Lung (tissue), 12 donors: ENCODE results near the gene C19orf67. TPM values are rescaled to one million over a fixed set of nuclear protein-coding genes. Genes with fewer than 3 reads are reported as not detected.
"Not testable (repeated sequence)": the region's sequence is repeated elsewhere in the genome, so short reads cannot be mapped to it uniquely, and the experiment has no call there.

ENCODE experiments used
- ATAC-seq: fragments of 200-7000 bp; cut with Tn5 transposase; one replicate; pipeline ENCODE4 v1.9.1; 2020; ENCODE audit warnings: moderate number of reproducible peaks; ENCODE audit not compliant: insufficient read depth, low FRiP score
- DNase-seq, 3 donors: peaks; one replicate each; pipeline ENCODE4 v3.0.0-alpha.2; 2013 to 2017
- H3K27ac ChIP-seq, 2 donors: one replicate each; pipeline ENCODE4 v1.5.1; 2013; ENCODE audit warnings: mild to moderate bottlenecking in 2 of 2, moderate library complexity in 2 of 2, control low read depth in 1 of 2, inconsistent platforms in 1 of 2, low read depth in 1 of 2, low read length in 1 of 2
- H3K27me3 ChIP-seq, 3 donors: one replicate each; pipeline ENCODE4 v1.5.1; 2013; ENCODE audit warnings: low read length in 2 of 3; ENCODE audit not compliant: control insufficient read depth in 3 of 3, insufficient read depth in 3 of 3
- H3K36me3 ChIP-seq, 4 donors: one replicate each; pipeline ENCODE4 v1.5.1; 2013; ENCODE audit warnings: low read length in 4 of 4, mild to moderate bottlenecking in 1 of 4, moderate library complexity in 1 of 4; ENCODE audit not compliant: control insufficient read depth in 4 of 4, insufficient read depth in 4 of 4
- H3K4me1 ChIP-seq, 5 donors: one replicate each; pipeline ENCODE4 v1.5.1; 2013; ENCODE audit warnings: low read length in 5 of 5, mild to moderate bottlenecking in 2 of 5, moderate library complexity in 1 of 5; ENCODE audit not compliant: control insufficient read depth in 5 of 5, insufficient read depth in 5 of 5
- H3K4me3 ChIP-seq: one replicate; pipeline ENCODE4 v1.5.1; 2013; ENCODE audit warnings: mild to moderate bottlenecking, control low read depth, moderate library complexity
- H3K9ac ChIP-seq, 2 donors: one replicate each; pipeline ENCODE4 v1.5.1; 2013; ENCODE audit warnings: low read length in 2 of 2, control low read depth in 1 of 2; ENCODE audit not compliant: insufficient read depth in 1 of 2
- H3K9me3 ChIP-seq, 4 donors: one replicate each; pipeline ENCODE4 v1.5.1; 2013; ENCODE audit warnings: low read length in 3 of 4, mild to moderate bottlenecking in 1 of 4, moderate library complexity in 1 of 4; ENCODE audit not compliant: control insufficient read depth in 4 of 4, insufficient read depth in 3 of 4
- WGBS, 2 donors: extraction: QIAGEN DNeasy Blood & Tissue Kit; methylation state at CpG; one replicate each; pipeline ENCODE4 v1.1.7; 2013; 5-methylcytosine and 5-hydroxymethylcytosine counted together
- polyA plus RNA-seq, 2 donors: library from polyadenylated mRNA; stranded (reverse); fragments of 200-250 nt; gene quantifications; one replicate each; pipeline ENCODE4 v1.2.1, GENCODE V29; 2013
- total RNA-seq, 2 donors: library from RNA; depleted of rRNA in 1 of 2; stranded (reverse); fragments of >200 nt in 1 of 2; gene quantifications; one replicate each; pipeline ENCODE4 v1.2.1, GENCODE V29; 2014 to 2021
- TF ChIP-seq, protein P1 (sequence below): IDR thresholded peaks from 2 replicates; pipeline ENCODE4 v1.5.1; 2012; ENCODE audit warnings: mild to moderate bottlenecking; ENCODE audit errors: control extremely low read depth, extremely low read depth
- donor health status: control.
- donor health status: control.
- donor health status: Bipolar disorder and iron deficiency.
- donor health status: healthy.
- donor health status: DM: yes; HTN: yes; CAD: no.

C19orf67 gene
- total and polyA plus RNA-seq, 4 donors, result 0.37 to 1.0 (median 0.38) TPM; not detected in 1

DNA sequence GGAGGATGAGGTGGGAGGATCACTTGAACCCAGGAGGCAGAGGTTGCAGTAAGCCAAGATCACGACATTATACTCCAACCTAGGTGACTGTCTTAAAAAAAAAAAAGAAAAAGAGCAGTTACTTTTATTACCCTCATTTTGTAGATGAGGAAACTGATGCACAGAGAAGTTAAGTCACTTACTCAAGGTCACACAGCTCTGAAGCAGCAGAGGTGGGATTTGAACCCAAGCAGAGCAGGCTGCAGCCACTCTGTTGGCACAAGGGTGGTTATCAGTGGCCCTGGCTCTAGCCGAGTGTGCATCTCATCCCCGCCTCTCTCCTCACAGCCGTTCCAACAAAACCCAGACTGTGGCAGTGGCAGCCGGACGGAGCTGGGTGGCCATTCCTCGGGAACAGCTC lies 46.4 kb downstream of the C19orf67 start:
- Histone ChIP-seq H3K27me3 (no peaks in the 10 kb centered on the region), H3K9ac (no peak overlapping the region), H3K27ac (no peak overlapping the region), H3K4me3 (no peak overlapping the region), H3K36me3 (peaks cover 0 to 13% (median 0%) of the 10 kb centered on the region in 4 donors), H3K4me1 (peaks cover 0 to 3% (median 0%) of the 10 kb centered on the region in 5 donors), H3K9me3 (no peaks in the 10 kb centered on the region)
- ATAC-seq (no peak), DNase-seq (no peak)
- TF ChIP-seq, protein P1, sequence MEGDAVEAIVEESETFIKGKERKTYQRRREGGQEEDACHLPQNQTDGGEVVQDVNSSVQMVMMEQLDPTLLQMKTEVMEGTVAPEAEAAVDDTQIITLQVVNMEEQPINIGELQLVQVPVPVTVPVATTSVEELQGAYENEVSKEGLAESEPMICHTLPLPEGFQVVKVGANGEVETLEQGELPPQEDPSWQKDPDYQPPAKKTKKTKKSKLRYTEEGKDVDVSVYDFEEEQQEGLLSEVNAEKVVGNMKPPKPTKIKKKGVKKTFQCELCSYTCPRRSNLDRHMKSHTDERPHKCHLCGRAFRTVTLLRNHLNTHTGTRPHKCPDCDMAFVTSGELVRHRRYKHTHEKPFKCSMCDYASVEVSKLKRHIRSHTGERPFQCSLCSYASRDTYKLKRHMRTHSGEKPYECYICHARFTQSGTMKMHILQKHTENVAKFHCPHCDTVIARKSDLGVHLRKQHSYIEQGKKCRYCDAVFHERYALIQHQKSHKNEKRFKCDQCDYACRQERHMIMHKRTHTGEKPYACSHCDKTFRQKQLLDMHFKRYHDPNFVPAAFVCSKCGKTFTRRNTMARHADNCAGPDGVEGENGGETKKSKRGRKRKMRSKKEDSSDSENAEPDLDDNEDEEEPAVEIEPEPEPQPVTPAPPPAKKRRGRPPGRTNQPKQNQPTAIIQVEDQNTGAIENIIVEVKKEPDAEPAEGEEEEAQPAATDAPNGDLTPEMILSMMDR, result no peak
- 90 to 97% methylated on average over 7 of the region's 7 CpGs for WGBS, 2 donors

DNA sequence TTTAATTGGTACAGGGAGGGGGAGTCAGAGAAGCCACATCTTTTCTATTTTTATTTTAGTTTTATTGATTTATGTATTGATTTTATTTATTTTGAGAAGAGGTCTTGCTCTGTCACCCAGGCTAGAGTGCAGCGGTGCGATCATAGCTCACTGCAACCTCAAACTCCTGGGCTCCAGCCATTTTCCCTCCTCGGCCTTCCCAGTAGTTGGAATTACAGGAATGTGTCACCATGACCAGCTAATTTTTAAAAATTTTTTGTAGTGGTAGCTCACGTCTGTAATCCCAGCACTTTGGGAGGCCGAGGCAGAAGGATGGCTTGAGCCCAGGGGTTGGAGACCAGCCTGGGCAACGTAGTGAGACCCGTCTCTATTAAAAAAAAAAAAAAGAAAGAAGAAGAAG lies 49.9 kb downstream of the C19orf67 start:
- no peaks in the 10 kb centered on the region for H3K27me3 ChIP-seq
- no peak overlapping the region for H3K9ac ChIP-seq
- no peak overlapping the region for H3K27ac ChIP-seq
- TF ChIP-seq, protein P1, result no peak
- DNase-seq, result no peak
- H3K4me1 ChIP-seq, result peaks cover 0 to 7% (median 0%) of the 10 kb centered on the region in 5 donors
- H3K9me3 ChIP-seq, result no peaks in the 10 kb centered on the region
- H3K4me3 ChIP-seq, result no peak overlapping the region
- WGBS, 2 donors, result 85 to 86% methylated on average over 7 of the region's 7 CpGs
- no peak for ATAC-seq
- peaks cover 0 to 6% (median 0%) of the 10 kb centered on the region in 4 donors for H3K36me3 ChIP-seq

- not testable (repeated sequence) for H3K27ac ChIP-seq, H3K9me3 ChIP-seq, ATAC-seq, H3K4me1 ChIP-seq, H3K36me3 ChIP-seq, DNase-seq, H3K9ac ChIP-seq, H3K27me3 ChIP-seq, H3K4me3 ChIP-seq
- 90 to 95% methylated on average over 12 of the region's 12 CpGs for WGBS, 2 donors
Measured at GRCh38 chr19:14035159-14035558, 50.4 kb downstream of the C19orf67 start.

- Histone ChIP-seq H3K9ac (no peak overlapping the region), H3K27me3 (peaks cover 0 to 3% (median 2%) of the 10 kb centered on the region in 3 donors), H3K9me3 (no peaks in the 10 kb centered on the region), H3K36me3 (no peaks in the 10 kb centered on the region), H3K4me3 (no peak overlapping the region), H3K4me1 (peaks cover 0 to 7% (median 0%) of the 10 kb centered on the region in 5 donors), H3K27ac (no peak overlapping the region)
- TF ChIP-seq, protein P1, result no peak
- DNase-seq, result no peak
- ATAC-seq, result no peak
- WGBS, 2 donors, result 97% methylated on average over 2 of the region's 2 CpGs
Measured at GRCh38 chr19:14033946-14034345, 51.6 kb downstream of the C19orf67 start.
